HG03378 (cell line): ENCODE measurements around the gene CNGA1.
A peak's percentile ranks its signal among the peaks of the same experiment; 100 is the strongest.

Experiments used
- ATAC-seq: cut with Tn5 transposase; IDR thresholded peaks from one replicate; pipeline ENCODE4 v1.9.1; 2021; ENCODE audit warnings: mild to moderate bottlenecking, moderate library complexity; ENCODE audit not compliant: unreplicated experiment

The CNGA1 gene

GRCh38 chr4:48016141-48017107 lies at the start of gene CNGA1, which contains the start of gene NIPAL1:
Gene CNGA1, minus strand, starts transcription at chr4:48016681. Its CDS starts 63,992 bp downstream, at chr4:47952689.
Gene NIPAL1, plus strand, starts transcription at chr4:48016772. Its CDS starts 68 bp downstream, at chr4:48016840.
- peak; percentile 78 for ATAC-seq

GRCh38 chr4:48065587-48066052 lies 49.1 kb upstream of the CNGA1 start:
- peak; percentile 86 for ATAC-seq

- peak; percentile 50 for ATAC-seq
These were observed 47.9 kb upstream of the CNGA1 start for GRCh38 chr4:48064349-48064748.

GRCh38 chr4:48058617-48059530 lies 42.4 kb upstream of the CNGA1 start:
- ATAC-seq, result no peak

- ATAC-seq, result no peak
These were observed 34.6 kb upstream of the CNGA1 start for GRCh38 chr4:48051078-48051477.

- no peak for ATAC-seq
These were observed 33.0 kb upstream of the CNGA1 start for GRCh38 chr4:48049483-48049882.

- peak; percentile 3 for ATAC-seq
These were observed 31.4 kb upstream of the CNGA1 start for GRCh38 chr4:48047896-48048295.

GRCh38 chr4:48047421-48047844 lies 31.0 kb upstream of the CNGA1 start:
- peak; percentile 98 for ATAC-seq

- ATAC-seq, result no peak
These were observed 29.6 kb upstream of the CNGA1 start for GRCh38 chr4:48046059-48046458.

- no peak for ATAC-seq
These were observed 27.8 kb upstream of the CNGA1 start for GRCh38 chr4:48044298-48044697.

- no peak for ATAC-seq
These were observed 27.0 kb upstream of the CNGA1 start for GRCh38 chr4:48043504-48043903.

GRCh38 chr4:48042979-48043461 lies 26.5 kb upstream of the CNGA1 start:
- ATAC-seq, result no peak

GRCh38 chr4:48041535-48042137 lies 25.2 kb upstream of the CNGA1 start:
- no peak for ATAC-seq

GRCh38 chr4:48039561-48039960 lies 23.1 kb upstream of the CNGA1 start:
- no peak for ATAC-seq

- no peak for ATAC-seq
These were observed 22.2 kb upstream of the CNGA1 start for GRCh38 chr4:48038666-48039065.

GRCh38 chr4:48037117-48037462 lies 20.6 kb upstream of the CNGA1 start:
- ATAC-seq, result no peak

GRCh38 chr4:48035952-48036351 lies 19.5 kb upstream of the CNGA1 start:
- no peak for ATAC-seq

- peak; percentile 41 for ATAC-seq
These were observed 17.4 kb upstream of the CNGA1 start for GRCh38 chr4:48033825-48034413.

- no peak for ATAC-seq
These were observed 16.9 kb upstream of the CNGA1 start for GRCh38 chr4:48033412-48033811.

- ATAC-seq, result no peak
These were observed 16.2 kb upstream of the CNGA1 start for GRCh38 chr4:48032721-48033120.
